Measurements from ENCODE around the gene NR6A1.

- TF ChIP-seq CTCF (IDR thresholded peaks at IDR 0.05): no peak
- TF ChIP-seq POLR2A (IDR thresholded peaks at IDR 0.05; ENCODE audit: low read depth): no peak
These were observed 272.5 kb downstream of the NR6A1 start for GRCh38 chr9:124498499-124499146.

Data from esophagus muscularis mucosa (tissue), 3 donors.